LNCaP clone FGC (cell line): ENCODE results near the gene PARVB.

ENCODE experiments used
- DNase-seq: peaks from one replicate; pipeline ENCODE4 v3.0.0-alpha.2; 2011; ENCODE audit warnings: low read depth
- H3K4me3 ChIP-seq: 2 replicates; pipeline ENCODE4 v1.5.1; 2011; ENCODE audit warnings: mild to moderate bottlenecking, low read depth, low read length, control low read depth
- CTCF ChIP-seq: IDR thresholded peaks from 2 replicates; pipeline ENCODE4 v1.5.1; 2012; ENCODE audit warnings: mild to moderate bottlenecking; ENCODE audit not compliant: control insufficient read depth, insufficient read depth; ENCODE audit errors: extremely low read depth

The PARVB gene

GRCh38 chr22:43983808-43984207, 40.3 kb upstream of the PARVB start:
- H3K4me3 ChIP-seq, result no peak overlapping the region
- no peak for DNase-seq
- TF ChIP-seq CTCF, result no peak

- H3K4me3 ChIP-seq, result no peak overlapping the region
- TF ChIP-seq CTCF, result no peak
- no peak for DNase-seq
Observed at GRCh38 chr22:43985532-43985931, 38.6 kb upstream of the PARVB start.

- no peak for TF ChIP-seq CTCF
Observed at GRCh38 chr22:43988116-43988820, 35.8 kb upstream of the PARVB start.

GRCh38 chr22:43988960-43989359, 35.1 kb upstream of the PARVB start:
- DNase-seq, result no peak
- no peak overlapping the region for H3K4me3 ChIP-seq
- no peak for TF ChIP-seq CTCF

More at GRCh38 chr22:43988116-43988820, 35.8 kb upstream of the PARVB start:
- no peak for DNase-seq
- H3K4me3 ChIP-seq, result no peak overlapping the region

GRCh38 chr22:43990044-43990443, 34.1 kb upstream of the PARVB start:
- no peak overlapping the region for H3K4me3 ChIP-seq
- no peak for TF ChIP-seq CTCF
- DNase-seq, result no peak

- no peak for DNase-seq
- TF ChIP-seq CTCF, result no peak
- no peak overlapping the region for H3K4me3 ChIP-seq
Observed at GRCh38 chr22:43991316-43992020, 32.6 kb upstream of the PARVB start.
